H9 (cell line): ENCODE data around the gene CEBPG. TPM values are rescaled to one million over a fixed set of nuclear protein-coding genes. Genes with fewer than 3 reads are reported as not detected.

ENCODE experiments used
- DNase-seq: peaks from one replicate; pipeline ENCODE4 v3.0.0-alpha.2; 2017
- H2AFZ ChIP-seq: one replicate; pipeline ENCODE4 v1.6.1; 2013; ENCODE audit warnings: mild to moderate bottlenecking, low read length, control low read depth, moderate library complexity
- H2AK5ac ChIP-seq: 2 replicates; pipeline ENCODE4 v1.6.1; 2013; ENCODE audit warnings: low read length, control low read depth, mixed read lengths; ENCODE audit not compliant: insufficient read length
- H2BK120ac ChIP-seq: one replicate; pipeline ENCODE4 v1.6.1; 2013; ENCODE audit warnings: low read depth, mild to moderate bottlenecking, low read length, control low read depth, inconsistent platforms; ENCODE audit not compliant: poor library complexity, severe bottlenecking
- H2BK12ac ChIP-seq: 2 replicates; pipeline ENCODE4 v1.6.1; 2013; ENCODE audit warnings: low read length, control low read depth, mixed read lengths, low read depth; ENCODE audit not compliant: insufficient read length
- H2BK15ac ChIP-seq: 2 replicates; pipeline ENCODE4 v1.6.1; 2013; ENCODE audit warnings: low read depth, low read length, control low read depth
- H2BK20ac ChIP-seq: one replicate; pipeline ENCODE4 v1.6.1; 2013; ENCODE audit warnings: low read depth, mild to moderate bottlenecking, low read length, control low read depth, inconsistent platforms; ENCODE audit not compliant: poor library complexity, severe bottlenecking
- H2BK5ac ChIP-seq: 2 replicates; pipeline ENCODE4 v1.6.1; 2013; ENCODE audit warnings: low read length, control low read depth, mixed read lengths; ENCODE audit not compliant: insufficient read length
- H3K14ac ChIP-seq: 2 replicates; pipeline ENCODE4 v1.6.1; 2013; ENCODE audit warnings: low read length, control low read depth; ENCODE audit not compliant: insufficient read depth
- H3K18ac ChIP-seq: 2 replicates; pipeline ENCODE4 v1.6.1; 2013; ENCODE audit warnings: low read depth, mild to moderate bottlenecking, mixed read lengths, low read length, control low read depth; ENCODE audit not compliant: insufficient read length
- H3K23ac ChIP-seq: 2 replicates; pipeline ENCODE4 v1.6.1; 2013; ENCODE audit warnings: low read length, control low read depth, mixed read lengths, low read depth; ENCODE audit not compliant: insufficient read length
- H3K23me2 ChIP-seq: 2 replicates; pipeline ENCODE4 v1.6.1; 2013; ENCODE audit warnings: low read depth, mild to moderate bottlenecking, mixed read lengths, low read length, control low read depth; ENCODE audit not compliant: insufficient read length, poor library complexity, severe bottlenecking
- H3K27ac ChIP-seq: 2 replicates; pipeline ENCODE4 v1.5.1; 2013; ENCODE audit warnings: low read length, control low read depth, mixed read lengths, low read depth; ENCODE audit not compliant: insufficient read length
- H3K27me3 ChIP-seq: 2 replicates; pipeline ENCODE4 v1.6.1; 2013; ENCODE audit warnings: low read length, control low read depth, inconsistent platforms; ENCODE audit not compliant: insufficient read depth
- H3K4ac ChIP-seq: 2 replicates; pipeline ENCODE4 v1.6.1; 2013; ENCODE audit warnings: low read depth, mild to moderate bottlenecking, control low read depth, inconsistent platforms, low read length, moderate library complexity
- H3K4me1 ChIP-seq: 2 replicates; pipeline ENCODE4 v1.6.1; 2013; ENCODE audit warnings: low read length, control low read depth, inconsistent platforms; ENCODE audit not compliant: insufficient read depth
- H3K4me2 ChIP-seq: 2 replicates; pipeline ENCODE4 v1.6.1; 2013; ENCODE audit warnings: low read length, control low read depth, mixed read lengths; ENCODE audit not compliant: insufficient read length, insufficient read depth
- H3K56ac ChIP-seq: 2 replicates; pipeline ENCODE4 v1.6.1; 2013; ENCODE audit warnings: low read depth, mild to moderate bottlenecking, mixed read lengths, low read length, control low read depth; ENCODE audit not compliant: insufficient read length
- H3K79me1 ChIP-seq: 2 replicates; pipeline ENCODE4 v1.6.1; 2013; ENCODE audit warnings: low read depth, mild to moderate bottlenecking, moderate library complexity, low read length, control low read depth, inconsistent platforms; ENCODE audit not compliant: insufficient read depth, poor library complexity, severe bottlenecking
- H3K79me2 ChIP-seq: 2 replicates; pipeline ENCODE4 v1.6.1; 2013; ENCODE audit warnings: low read length, control low read depth, inconsistent platforms; ENCODE audit not compliant: insufficient read depth
- H3K9ac ChIP-seq: 2 replicates; pipeline ENCODE4 v1.6.1; 2013; ENCODE audit warnings: low read length, control low read depth, mixed read lengths; ENCODE audit not compliant: insufficient read length; ENCODE audit errors: extremely low read depth
- H3K9me3 ChIP-seq: one replicate; pipeline ENCODE4 v1.6.1; 2013; ENCODE audit warnings: low read depth, low read length, inconsistent platforms; ENCODE audit not compliant: control insufficient read depth
- H3T11ph ChIP-seq: one replicate; pipeline ENCODE4 v1.6.1; 2013; ENCODE audit warnings: mild to moderate bottlenecking, low read length, control low read depth, inconsistent platforms
- H4K20me1 ChIP-seq: one replicate; pipeline ENCODE4 v1.6.1; 2013; ENCODE audit not compliant: control insufficient read depth, insufficient read length, insufficient read depth
- H4K5ac ChIP-seq: 2 replicates; pipeline ENCODE4 v1.6.1; 2013; ENCODE audit warnings: low read depth, mild to moderate bottlenecking, mixed read lengths, low read length, control low read depth; ENCODE audit not compliant: insufficient read length
- H4K8ac ChIP-seq: replicated peaks from 2 replicates; pipeline ENCODE4 v1.6.1; 2013; ENCODE audit warnings: low read length, control low read depth, mixed read lengths, low read depth; ENCODE audit not compliant: insufficient read length
- H4K91ac ChIP-seq: 2 replicates; pipeline ENCODE4 v1.6.1; 2013; ENCODE audit warnings: low read depth, mild to moderate bottlenecking, moderate library complexity, mixed read lengths, low read length, control low read depth; ENCODE audit not compliant: insufficient read length
- H3K27ac Mint-ChIP-seq, 3 experiments: 2 replicates in 2 of 3; 3 replicates in 1 of 3; pipeline ENCODE4 v1.8.0; 2020 to 2021; ENCODE audit warnings: mixed read lengths in 3 of 3, mild to moderate bottlenecking in 1 of 3, moderate library complexity in 1 of 3
- H3K27me3 Mint-ChIP-seq: 2 replicates; pipeline ENCODE4 v1.8.0; 2021; ENCODE audit warnings: low read depth, mild to moderate bottlenecking, moderate library complexity, mixed read lengths
- H3K36me3 Mint-ChIP-seq, 3 experiments: 2 replicates in 2 of 3; 3 replicates in 1 of 3; pipeline ENCODE4 v1.8.0; 2020 to 2021; ENCODE audit warnings: low read depth in 3 of 3, mixed read lengths in 3 of 3; ENCODE audit not compliant: insufficient read depth in 1 of 3
- H3K4me1 Mint-ChIP-seq, 2 experiments: 2 replicates each; pipeline ENCODE4 v1.8.0; 2020; ENCODE audit warnings: mixed read lengths in 2 of 2
- H3K4me3 Mint-ChIP-seq, 2 experiments: 2 replicates in 1 of 2; 3 replicates in 1 of 2; pipeline ENCODE4 v1.8.0; 2020 to 2021; ENCODE audit warnings: mild to moderate bottlenecking in 2 of 2, mixed read lengths in 2 of 2, moderate library complexity in 1 of 2
- H3K9me3 Mint-ChIP-seq, 2 experiments: 2 replicates in 1 of 2; 3 replicates in 1 of 2; pipeline ENCODE4 v1.8.0; 2020; ENCODE audit warnings: mild to moderate bottlenecking in 2 of 2, mixed read lengths in 2 of 2, moderate library complexity in 1 of 2
- WGBS: extraction: QIAGEN DNeasy Blood & Tissue Kit; methylation state at CpG from one replicate; pipeline ENCODE4 v1.1.7; 2013; ENCODE audit warnings: missing lambda C conversion rate, low lambda C conversion rate, mixed read lengths; ENCODE audit not compliant: insufficient read length; ENCODE audit errors: extremely low coverage; 5-methylcytosine and 5-hydroxymethylcytosine counted together
- total RNA-seq: library from RNA; stranded (reverse); gene quantifications from 2 replicates; pipeline ENCODE4 v1.2.1, GENCODE V29; 2021
- TF ChIP-seq, protein P1 (sequence below): fragments of 200-600 bp; sonication (generic); conservative IDR thresholded peaks from 3 replicates; pipeline ENCODE4 v1.8.0; 2021; ENCODE audit warnings: antibody characterized with exemption, mild to moderate bottlenecking

Gene CEBPG
- total RNA-seq, 1 experiment from 2014 or later = 33.7 TPM

DNA sequence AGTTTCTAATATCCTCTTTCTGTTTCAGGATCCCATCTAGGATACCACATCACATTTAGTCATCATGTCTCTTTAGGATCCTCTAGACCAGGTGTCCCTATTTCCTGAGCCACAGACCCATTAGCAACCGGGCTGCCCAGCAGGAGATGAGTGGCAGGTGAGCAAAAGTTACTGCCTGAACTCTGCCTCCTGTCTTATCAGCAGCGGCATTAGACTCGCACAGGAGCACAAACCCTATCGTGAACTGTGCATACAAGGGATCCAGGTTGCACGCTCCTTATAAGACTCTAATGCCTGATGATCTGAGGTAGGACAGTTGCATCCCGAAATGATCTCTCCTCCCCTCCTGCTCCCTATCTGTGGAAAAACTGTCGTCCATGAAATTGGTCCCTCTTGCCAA, 7.8 kb upstream of the CEBPG start:
- peaks cover 28% of the 10 kb centered on the region for H3K27me3 Mint-ChIP-seq
- no peaks in the 10 kb centered on the region for H4K20me1 ChIP-seq
- no peak for DNase-seq
- no peaks in the 10 kb centered on the region for H3K4me1 ChIP-seq
- no peak overlapping the region for H3T11ph ChIP-seq
- H3K9ac ChIP-seq = no peak overlapping the region
- H2AFZ ChIP-seq = no peak overlapping the region
- no peak overlapping the region for H3K4me3 Mint-ChIP-seq
- H3K18ac ChIP-seq = no peak overlapping the region
- H3K36me3 Mint-ChIP-seq = no peaks in the 10 kb centered on the region
- H3K4ac ChIP-seq = no peak overlapping the region
- no CpG with 5 or more reads among the region's 7 CpGs for WGBS
- no peaks in the 10 kb centered on the region for H3K4me1 Mint-ChIP-seq
- no peak overlapping the region for H2BK15ac ChIP-seq
- H3K56ac ChIP-seq = no peak overlapping the region
- H3K23me2 ChIP-seq = no peaks in the 10 kb centered on the region
- H3K9me3 Mint-ChIP-seq = no peaks in the 10 kb centered on the region
- no peak overlapping the region for H4K8ac ChIP-seq
- H4K5ac ChIP-seq = no peak overlapping the region
- H2BK120ac ChIP-seq = no peak overlapping the region
- no peak overlapping the region for H2BK20ac ChIP-seq
- no peaks in the 10 kb centered on the region for H3K9me3 ChIP-seq
- H2BK12ac ChIP-seq = no peak overlapping the region
- TF ChIP-seq, protein P1, sequence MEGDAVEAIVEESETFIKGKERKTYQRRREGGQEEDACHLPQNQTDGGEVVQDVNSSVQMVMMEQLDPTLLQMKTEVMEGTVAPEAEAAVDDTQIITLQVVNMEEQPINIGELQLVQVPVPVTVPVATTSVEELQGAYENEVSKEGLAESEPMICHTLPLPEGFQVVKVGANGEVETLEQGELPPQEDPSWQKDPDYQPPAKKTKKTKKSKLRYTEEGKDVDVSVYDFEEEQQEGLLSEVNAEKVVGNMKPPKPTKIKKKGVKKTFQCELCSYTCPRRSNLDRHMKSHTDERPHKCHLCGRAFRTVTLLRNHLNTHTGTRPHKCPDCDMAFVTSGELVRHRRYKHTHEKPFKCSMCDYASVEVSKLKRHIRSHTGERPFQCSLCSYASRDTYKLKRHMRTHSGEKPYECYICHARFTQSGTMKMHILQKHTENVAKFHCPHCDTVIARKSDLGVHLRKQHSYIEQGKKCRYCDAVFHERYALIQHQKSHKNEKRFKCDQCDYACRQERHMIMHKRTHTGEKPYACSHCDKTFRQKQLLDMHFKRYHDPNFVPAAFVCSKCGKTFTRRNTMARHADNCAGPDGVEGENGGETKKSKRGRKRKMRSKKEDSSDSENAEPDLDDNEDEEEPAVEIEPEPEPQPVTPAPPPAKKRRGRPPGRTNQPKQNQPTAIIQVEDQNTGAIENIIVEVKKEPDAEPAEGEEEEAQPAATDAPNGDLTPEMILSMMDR = no peak
- no peak overlapping the region for H3K27ac ChIP-seq
- no peaks in the 10 kb centered on the region for H3K27me3 ChIP-seq
- no peak overlapping the region for H4K91ac ChIP-seq
- no peak overlapping the region for H3K14ac ChIP-seq
- H3K79me1 ChIP-seq = no peaks in the 10 kb centered on the region
- no peak overlapping the region for H3K27ac Mint-ChIP-seq
- H3K79me2 ChIP-seq = no peaks in the 10 kb centered on the region
- no peak overlapping the region for H2BK5ac ChIP-seq
- no peak overlapping the region for H3K4me2 ChIP-seq
- H3K23ac ChIP-seq = no peak overlapping the region
- no peak overlapping the region for H2AK5ac ChIP-seq
